Stomach smooth muscle (tissue), 2 donors: ENCODE data around the gene HAAO.

Experiments used
- H3K27ac ChIP-seq: one replicate; pipeline ENCODE4 v1.7.0; 2013; ENCODE audit warnings: mild to moderate bottlenecking, low read length, inconsistent platforms
- H3K27me3 ChIP-seq, 2 donors: one replicate each; pipeline ENCODE4 v1.7.0; 2013; ENCODE audit warnings: low read length in 2 of 2; ENCODE audit not compliant: insufficient read depth in 2 of 2, control insufficient read depth in 1 of 2
- H3K36me3 ChIP-seq, 2 donors: one replicate each; pipeline ENCODE4 v1.7.0; 2013; ENCODE audit warnings: low read length in 2 of 2; ENCODE audit not compliant: control insufficient read depth in 2 of 2, insufficient read depth in 2 of 2
- H3K4me1 ChIP-seq: one replicate; pipeline ENCODE4 v1.7.0; 2013; ENCODE audit warnings: low read length; ENCODE audit not compliant: control insufficient read depth, insufficient read depth
- H3K4me3 ChIP-seq, 2 donors: one replicate each; pipeline ENCODE4 v1.7.0; 2013; ENCODE audit warnings: low read length in 2 of 2
- H3K9ac ChIP-seq, 2 donors: one replicate each; pipeline ENCODE4 v1.7.0; 2013; ENCODE audit warnings: low read length in 2 of 2, mild to moderate bottlenecking in 1 of 2
- H3K9me3 ChIP-seq, 2 donors: one replicate each; pipeline ENCODE4 v1.7.0; 2013; ENCODE audit warnings: low read length in 2 of 2; ENCODE audit not compliant: control insufficient read depth in 2 of 2
- donor health status: healthy.
- donor health status: Pancreatic carcinoma.

Gene HAAO

GRCh38 chr2:42765686-42766085 lies 26.7 kb downstream of the HAAO start:
- Histone ChIP-seq H3K27ac (no peak overlapping the region), H3K36me3 (no peaks in the 10 kb centered on the region), H3K9ac (no peak overlapping the region), H3K4me1 (no peaks in the 10 kb centered on the region), H3K27me3 (no peaks in the 10 kb centered on the region), H3K9me3 (no peaks in the 10 kb centered on the region), H3K4me3 (no peak overlapping the region)

DNA sequence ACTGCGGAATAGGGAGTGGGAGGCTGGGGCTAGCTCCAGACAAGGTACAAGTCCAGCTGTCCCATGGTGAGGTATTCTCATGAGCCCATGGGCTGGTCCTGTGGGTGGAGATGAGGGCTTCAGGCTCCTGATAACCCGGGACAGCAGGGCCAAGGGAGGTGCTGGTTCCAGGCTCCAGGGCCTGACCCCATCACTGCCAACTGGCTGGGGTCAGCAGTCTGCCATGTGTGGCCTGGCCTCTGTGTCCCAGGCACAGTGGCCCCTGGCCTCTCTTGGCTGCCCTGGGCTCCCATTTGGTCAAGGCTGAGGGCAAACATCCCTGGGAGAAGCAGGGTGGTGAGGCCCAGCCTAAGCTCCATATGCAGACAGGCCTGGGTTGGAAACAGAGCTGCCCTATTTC lies 27.5 kb downstream of the HAAO start:
- Histone ChIP-seq H3K36me3 (no peaks in the 10 kb centered on the region), H3K4me3 (no peak overlapping the region), H3K27ac (no peak overlapping the region), H3K9ac (no peak overlapping the region), H3K27me3 (no peaks in the 10 kb centered on the region), H3K4me1 (no peaks in the 10 kb centered on the region), H3K9me3 (no peaks in the 10 kb centered on the region)

- H3K4me1 ChIP-seq, result no peaks in the 10 kb centered on the region
- H3K36me3 ChIP-seq, result peaks cover 0 to 3% of the 10 kb centered on the region in 2 donors
- H3K27me3 ChIP-seq, result no peaks in the 10 kb centered on the region
- no peak within 1 kb of the TSS for H3K9ac ChIP-seq
- H3K27ac ChIP-seq, result no peak within 1 kb of the TSS
- no peaks in the 10 kb centered on the region for H3K9me3 ChIP-seq
- H3K4me3 ChIP-seq, result no peak within 1 kb of the TSS
Observed at GRCh38 chr2:42764096-42764495, 28.3 kb downstream of the HAAO start, which contains the start of gene OXER1. OXER1 (minus strand) TSS chr2:42764135; CDS start chr2:42764062, 73 bp downstream.

DNA sequence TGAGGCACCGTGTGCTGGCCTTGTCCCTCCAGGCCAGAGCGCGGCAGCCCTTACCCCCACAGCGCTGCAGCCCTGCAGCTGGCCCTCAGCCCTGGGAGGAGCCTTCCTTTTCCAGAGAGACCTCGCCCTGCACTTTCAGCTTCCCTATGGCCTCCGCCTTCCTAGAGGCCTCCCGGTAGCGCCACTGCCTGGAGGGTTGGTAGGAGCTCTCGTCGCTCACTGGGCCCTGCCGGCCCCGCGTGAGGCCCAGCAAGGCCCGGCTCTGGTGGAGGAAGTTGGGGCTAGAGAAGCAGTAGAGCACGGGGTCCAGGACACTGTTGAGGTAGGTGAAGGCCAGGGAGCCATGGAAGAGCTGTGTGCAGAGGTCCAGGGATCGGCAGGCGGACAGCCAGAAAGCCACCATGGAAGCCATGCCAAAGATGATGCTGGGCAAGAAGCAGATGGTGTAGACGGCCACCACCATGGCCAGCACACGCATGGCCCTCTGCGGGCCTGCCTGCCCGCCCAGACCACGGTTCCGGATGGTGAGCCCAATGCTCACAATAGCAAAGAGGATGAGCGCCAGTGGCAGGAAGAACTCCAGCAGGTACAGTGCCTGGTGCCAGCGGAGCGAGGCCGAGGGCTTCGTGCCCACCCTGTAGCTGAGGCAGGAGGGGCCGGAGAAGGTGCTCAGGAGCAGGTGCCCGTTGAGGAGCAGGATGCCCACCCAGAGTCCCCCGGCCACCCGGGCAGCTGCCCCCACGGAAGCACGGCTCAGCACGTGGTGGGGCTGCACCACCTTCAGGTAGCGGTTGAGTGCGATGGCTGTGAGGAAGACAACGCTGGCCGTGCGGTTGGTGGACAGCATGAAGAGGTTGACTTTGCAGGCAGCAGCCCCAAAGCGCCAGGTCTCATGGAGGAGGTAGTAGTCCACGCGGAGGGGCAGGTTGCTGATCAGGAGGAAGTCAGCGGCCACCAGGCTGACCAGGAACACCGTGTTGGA lies 29.3 kb downstream of the HAAO start:
- no peak overlapping the region for H3K9ac ChIP-seq
- no peak overlapping the region for H3K27ac ChIP-seq
- H3K4me3 ChIP-seq, result no peak overlapping the region
- no peaks in the 10 kb centered on the region for H3K27me3 ChIP-seq
- no peaks in the 10 kb centered on the region for H3K4me1 ChIP-seq
- H3K9me3 ChIP-seq, result no peaks in the 10 kb centered on the region
- peaks cover 0 to 3% of the 10 kb centered on the region in 2 donors for H3K36me3 ChIP-seq

DNA sequence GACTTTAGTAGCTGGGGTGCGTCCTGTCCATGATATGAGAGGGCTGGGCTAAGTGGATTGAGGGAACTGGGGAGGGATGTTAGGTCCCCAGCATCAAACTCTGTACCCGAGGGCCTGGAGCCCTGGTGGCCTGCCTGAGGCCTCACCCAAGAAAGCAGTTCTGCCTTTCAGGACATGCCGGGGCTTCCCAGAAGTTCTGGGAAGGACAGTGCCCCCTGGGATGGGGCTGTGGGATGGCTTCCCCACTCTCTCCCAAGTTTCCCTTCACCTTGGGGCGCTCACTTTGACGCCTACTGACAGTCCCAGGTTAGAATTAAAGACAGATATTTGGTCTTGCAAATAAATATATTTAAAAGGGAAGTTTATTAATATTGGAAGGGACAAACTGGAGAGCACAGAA lies 30.2 kb downstream of the HAAO start:
- H3K36me3 ChIP-seq, result peaks cover 0 to 3% of the 10 kb centered on the region in 2 donors
- no peaks in the 10 kb centered on the region for H3K9me3 ChIP-seq
- H3K4me1 ChIP-seq, result no peaks in the 10 kb centered on the region
- no peak overlapping the region for H3K4me3 ChIP-seq
- H3K27me3 ChIP-seq, result no peaks in the 10 kb centered on the region
- H3K27ac ChIP-seq, result no peak overlapping the region
- H3K9ac ChIP-seq, result no peak overlapping the region

DNA sequence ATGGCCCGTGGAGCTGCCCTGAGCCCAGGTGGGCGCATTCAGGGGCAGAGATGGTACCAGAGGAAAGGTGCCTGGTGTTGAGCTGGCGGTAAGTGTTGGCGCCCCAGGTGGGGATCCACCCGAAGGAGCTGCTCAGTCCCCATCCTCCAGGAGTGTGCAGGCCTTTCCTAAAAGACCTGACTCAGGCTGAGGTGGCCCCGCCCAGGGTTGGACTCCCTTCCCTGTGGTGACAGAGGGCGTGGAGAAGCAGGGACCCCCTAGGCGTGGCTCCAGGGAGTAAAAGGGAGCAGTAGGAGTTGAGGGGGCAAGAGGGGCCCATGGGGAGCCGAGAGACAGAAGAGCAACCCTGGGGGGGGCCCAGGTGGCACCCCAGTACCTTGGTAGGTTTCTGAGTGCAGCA lies 30.8 kb downstream of the HAAO start:
- no peak overlapping the region for H3K4me3 ChIP-seq
- no peak overlapping the region for H3K27ac ChIP-seq
- peaks cover 0 to 3% of the 10 kb centered on the region in 2 donors for H3K36me3 ChIP-seq
- no peaks in the 10 kb centered on the region for H3K4me1 ChIP-seq
- no peak overlapping the region for H3K9ac ChIP-seq
- H3K9me3 ChIP-seq, result no peaks in the 10 kb centered on the region
- no peaks in the 10 kb centered on the region for H3K27me3 ChIP-seq

GRCh38 chr2:42758751-42759150 lies 33.6 kb downstream of the HAAO start:
- Histone ChIP-seq H3K9me3 (no peaks in the 10 kb centered on the region), H3K4me1 (peaks cover 8% of the 10 kb centered on the region), H3K9ac (no peak overlapping the region), H3K4me3 (no peak overlapping the region), H3K27ac (no peak overlapping the region), H3K27me3 (no peaks in the 10 kb centered on the region), H3K36me3 (peaks cover 0 to 5% of the 10 kb centered on the region in 2 donors)

DNA sequence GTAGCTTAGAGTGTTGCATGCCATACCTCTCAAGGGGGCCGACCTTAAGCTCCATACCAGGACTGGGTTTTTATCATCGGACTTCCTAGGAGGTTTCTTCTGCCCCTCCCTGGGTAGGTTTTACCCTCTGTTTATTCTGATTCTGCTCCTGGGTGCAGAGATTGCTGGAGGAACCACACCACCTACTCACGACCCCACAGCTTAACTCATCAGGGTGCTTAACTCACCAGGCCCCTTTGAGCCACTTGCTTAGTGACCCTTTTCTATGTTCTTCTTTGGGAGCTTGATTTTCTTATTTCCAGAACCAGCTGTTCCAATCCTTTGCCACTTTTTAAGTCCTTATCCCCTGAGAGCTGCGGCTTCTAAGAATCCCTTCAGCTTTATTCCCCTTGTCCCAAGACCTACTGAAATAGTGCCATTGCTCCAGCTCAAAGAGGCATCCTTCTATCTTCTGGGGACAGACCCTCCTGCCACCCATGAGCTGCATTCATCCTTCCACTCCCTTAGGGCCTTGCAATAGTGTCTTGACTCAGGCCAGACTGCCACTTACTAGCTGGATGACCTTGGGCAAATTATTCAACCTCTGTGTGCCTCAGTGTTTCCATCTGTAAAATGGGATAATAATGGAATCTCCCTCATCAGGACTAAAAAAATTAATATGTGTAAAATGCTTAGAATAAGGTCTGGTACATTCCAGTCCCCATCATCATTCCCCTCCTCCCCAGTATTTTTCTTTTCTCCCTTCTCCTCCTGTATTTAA lies 34.2 kb downstream of the HAAO start:
- Histone ChIP-seq H3K27me3 (no peaks in the 10 kb centered on the region), H3K4me3 (no peak overlapping the region), H3K9me3 (no peaks in the 10 kb centered on the region), H3K36me3 (peaks cover 6 to 11% of the 10 kb centered on the region in 2 donors), H3K9ac (no peak overlapping the region), H3K4me1 (peaks cover 8% of the 10 kb centered on the region), H3K27ac (no peak overlapping the region)

DNA sequence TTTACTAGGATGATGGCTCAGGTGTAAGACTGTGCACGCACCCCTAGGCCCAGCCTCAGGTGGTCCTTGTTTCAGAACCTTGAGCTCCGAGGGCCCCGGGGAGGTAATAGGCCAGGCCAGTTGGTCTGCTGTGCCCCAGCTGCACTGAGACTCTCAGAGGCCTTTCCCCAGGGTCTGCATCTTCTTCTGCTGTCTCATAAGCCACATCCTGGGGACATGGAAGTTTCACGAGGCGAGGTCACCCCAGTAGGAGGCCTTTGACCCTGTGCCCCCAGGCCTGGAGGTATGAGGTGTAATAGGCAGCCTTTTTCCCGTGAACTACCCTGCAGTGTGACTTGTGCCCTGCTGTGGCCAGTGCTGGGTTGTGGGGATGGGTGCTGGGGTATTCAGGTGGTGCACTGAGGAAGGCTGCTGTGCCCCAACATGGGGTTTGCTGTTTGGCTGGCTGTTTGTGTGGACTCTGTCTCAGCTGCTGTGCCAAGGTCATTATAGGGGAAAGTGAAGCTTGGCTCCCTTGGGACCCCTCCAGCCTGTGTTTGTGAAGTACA lies 35.3 kb downstream of the HAAO start:
- Histone ChIP-seq H3K4me3 (no peak overlapping the region), H3K4me1 (peaks cover 8% of the 10 kb centered on the region), H3K9ac (no peak overlapping the region), H3K9me3 (no peaks in the 10 kb centered on the region), H3K27ac (no peak overlapping the region), H3K27me3 (no peaks in the 10 kb centered on the region), H3K36me3 (peaks cover 6 to 12% of the 10 kb centered on the region in 2 donors)

DNA sequence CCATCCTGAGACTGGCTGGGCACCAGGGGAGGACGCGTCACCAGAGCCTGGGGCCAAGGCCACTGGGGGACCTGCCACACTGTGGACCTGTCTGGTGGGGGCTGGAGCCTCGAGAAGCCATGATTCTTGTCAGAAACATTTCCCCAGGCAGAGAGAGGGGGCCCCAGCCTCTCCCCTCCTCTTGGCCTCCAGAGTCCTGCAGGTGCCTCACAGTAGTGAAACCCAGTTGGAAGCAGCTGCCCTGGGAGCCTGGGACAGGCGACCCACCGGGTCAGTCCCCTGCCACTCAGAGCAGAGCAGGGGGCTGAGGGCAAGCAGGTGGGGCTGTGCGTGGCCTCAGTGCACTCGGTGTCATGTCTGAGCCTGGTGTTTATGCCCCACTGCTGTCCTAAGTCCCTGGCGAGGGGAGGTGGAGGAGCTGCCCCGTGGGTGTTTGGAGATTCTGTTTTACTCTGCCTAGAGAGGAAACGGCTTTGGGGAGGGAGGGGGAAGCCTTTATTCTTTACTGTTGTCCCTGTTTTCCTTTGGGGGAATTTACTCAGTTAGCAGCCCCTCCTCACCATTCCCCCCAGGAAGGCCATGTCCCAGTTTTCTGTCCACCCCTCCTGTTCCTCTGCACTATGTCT lies 36.1 kb downstream of the HAAO start:
- no peak overlapping the region for H3K27ac ChIP-seq
- peaks cover 8% of the 10 kb centered on the region for H3K4me1 ChIP-seq
- H3K36me3 ChIP-seq, result peaks cover 6 to 12% of the 10 kb centered on the region in 2 donors
- no peaks in the 10 kb centered on the region for H3K27me3 ChIP-seq
- no peaks in the 10 kb centered on the region for H3K9me3 ChIP-seq
- no peak overlapping the region for H3K9ac ChIP-seq
- H3K4me3 ChIP-seq, result no peak overlapping the region
